GM18526 (cell line): ENCODE measurements around the gene DVL1.

Source experiments
- POLR2A ChIP-seq: IDR thresholded peaks from 3 replicates; pipeline ENCODE4 v1.6.1; 2011; ENCODE audit not compliant: insufficient read length; ENCODE audit errors: extremely low read depth

Gene DVL1

GRCh38 chr1:1340791-1341548, 8.2 kb downstream of the DVL1 start:
- no peak for TF ChIP-seq POLR2A

- TF ChIP-seq POLR2A = no peak
These were observed 9.0 kb downstream of the DVL1 start for GRCh38 chr1:1340185-1340584.

GRCh38 chr1:1338278-1338677, 10.9 kb downstream of the DVL1 start:
- TF ChIP-seq POLR2A = no peak

GRCh38 chr1:1337793-1338147, 11.4 kb downstream of the DVL1 start:
- TF ChIP-seq POLR2A = no peak

GRCh38 chr1:1336931-1337792, 12.1 kb downstream of the DVL1 start:
- TF ChIP-seq POLR2A = no peak

GRCh38 chr1:1336446-1336845, 12.8 kb downstream of the DVL1 start:
- no peak for TF ChIP-seq POLR2A

- TF ChIP-seq POLR2A = no peak
These were observed 13.4 kb downstream of the DVL1 start for GRCh38 chr1:1335792-1336248.

GRCh38 chr1:1335283-1335682, 13.9 kb downstream of the DVL1 start:
- no peak for TF ChIP-seq POLR2A

- no peak for TF ChIP-seq POLR2A
These were observed 14.4 kb downstream of the DVL1 start for GRCh38 chr1:1334835-1335234.

- no peak for TF ChIP-seq POLR2A
These were observed 15.5 kb downstream of the DVL1 start for GRCh38 chr1:1333551-1334241.

- TF ChIP-seq POLR2A = no peak
These were observed 16.3 kb downstream of the DVL1 start for GRCh38 chr1:1332774-1333480.

GRCh38 chr1:1332031-1332755, 17.0 kb downstream of the DVL1 start:
- no peak for TF ChIP-seq POLR2A

GRCh38 chr1:1331068-1331965, 17.9 kb downstream of the DVL1 start, which contains the start of gene TAS1R3:
Gene TAS1R3, plus strand, starts transcription at chr1:1331280. Its CDS starts 66 bp downstream, at chr1:1331346.
- TF ChIP-seq POLR2A = no peak
